ENCODE results near the gene HS3ST4.

- TF ChIP-seq ZNF274 (IDR thresholded peaks at IDR 0.05; ENCODE audit: low read depth, low read length) (no peak), YY1 (IDR thresholded peaks at IDR 0.05; ENCODE audit: insufficient read depth, insufficient read length) (no peak), SUZ12 (IDR thresholded peaks at IDR 0.05; ENCODE audit: extremely low read depth, insufficient read depth, insufficient read length) (no peak)
These were observed 486.5 kb downstream of the HS3ST4 start for GRCh38 chr16:26178298-26178697.

All from NT2/D1 (cell line).